Forelimb muscle (tissue), 1 donor: ENCODE data around the gene AQP2. TPM values are rescaled to one million over a fixed set of nuclear protein-coding genes. Genes with fewer than 3 reads are reported as not detected.

Experiments
- DNase-seq: peaks from one replicate; pipeline ENCODE4 v3.0.0-alpha.2; 2013; ENCODE audit warnings: low read depth
- polyA plus RNA-seq: library from polyadenylated mRNA; unstranded; fragments of 120-200 nt; gene quantifications from one replicate; pipeline ENCODE4 v1.2.1, GENCODE V29; 2013; ENCODE audit not compliant: insufficient read length

The AQP2 gene
- polyA plus RNA-seq, 1 donor = not detected

GRCh38 chr12:49941556-49942511, 8.7 kb upstream of the AQP2 start:
- no peak for DNase-seq

- DNase-seq = no peak
Observed at GRCh38 chr12:49942512-49942893, 8.0 kb upstream of the AQP2 start.

GRCh38 chr12:49942921-49943624, 7.5 kb upstream of the AQP2 start:
- DNase-seq = no peak

GRCh38 chr12:49943625-49943960, 6.9 kb upstream of the AQP2 start:
- DNase-seq = no peak

- DNase-seq = no peak
Observed at GRCh38 chr12:49944046-49944445, 6.5 kb upstream of the AQP2 start.

- no peak for DNase-seq
Observed at GRCh38 chr12:49944718-49945117, 5.8 kb upstream of the AQP2 start.

- DNase-seq = peak; percentile 31
Observed at GRCh38 chr12:49945394-49946080, 5.0 kb upstream of the AQP2 start.

GRCh38 chr12:49946086-49946485, 4.5 kb upstream of the AQP2 start:
- no peak for DNase-seq

- no peak for DNase-seq
Observed at GRCh38 chr12:49946497-49946896, 4.0 kb upstream of the AQP2 start.

GRCh38 chr12:49947593-49948226, 2.8 kb upstream of the AQP2 start:
- DNase-seq = no peak

GRCh38 chr12:49948866-49949845, 1.4 kb upstream of the AQP2 start:
- no peak for DNase-seq

- no peak for DNase-seq
Observed at GRCh38 chr12:49949866-49950265, 671 bp upstream of the AQP2 start.

GRCh38 chr12:49951411-49952240, 1.1 kb downstream of the AQP2 start:
- DNase-seq = no peak

GRCh38 chr12:49952391-49953055, 2.0 kb downstream of the AQP2 start:
- no peak for DNase-seq

- DNase-seq = no peak
Observed at GRCh38 chr12:49953151-49953550, 2.6 kb downstream of the AQP2 start.

- DNase-seq = no peak
Observed at GRCh38 chr12:49953961-49954846, 3.7 kb downstream of the AQP2 start.

- DNase-seq = no peak
Observed at GRCh38 chr12:49954863-49955830, 4.6 kb downstream of the AQP2 start.
